ENCODE results near the gene APPBP2. TPM values are rescaled to one million over a fixed set of nuclear protein-coding genes. Genes with fewer than 3 reads are reported as not detected.

Gene APPBP2
- total and polyA plus RNA-seq, 2 experiments from 2014 or later, result 22.9 to 30.9 TPM

DNA sequence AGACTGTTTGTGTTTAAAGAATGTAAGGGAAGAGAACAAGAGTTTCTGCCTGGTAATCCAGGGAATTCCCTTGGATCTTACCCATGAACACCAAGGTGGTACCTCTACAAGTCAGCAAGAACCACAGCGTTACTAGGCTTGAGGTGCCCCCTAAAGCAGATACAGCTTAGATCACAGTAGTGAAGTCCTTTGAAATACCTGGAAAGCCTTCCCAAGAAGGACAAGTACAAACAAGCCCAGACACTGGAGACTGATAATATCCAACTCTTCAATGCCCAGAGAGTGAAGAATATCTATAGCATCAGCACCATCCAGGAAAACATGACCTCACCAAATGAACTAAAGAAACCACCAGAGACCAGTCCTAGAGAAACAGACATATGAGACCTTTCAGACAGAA, 3.8 kb upstream of the APPBP2 start:
- Histone ChIP-seq H3K9me3 (ENCODE audit: low read depth) (no peaks in the 10 kb centered on the region), H3K27me3 (no peaks in the 10 kb centered on the region), H3K27ac (no peak overlapping the region), H3K4me1 (ENCODE audit: low read depth) (no peaks in the 10 kb centered on the region), H3K36me3 (no peaks in the 10 kb centered on the region), H3K4me3 (no peak overlapping the region)
- DNase-seq (ENCODE audit: low read depth in 1 of 2, low spot score in 1 of 2), result no peak
- TF ChIP-seq, protein P1, sequence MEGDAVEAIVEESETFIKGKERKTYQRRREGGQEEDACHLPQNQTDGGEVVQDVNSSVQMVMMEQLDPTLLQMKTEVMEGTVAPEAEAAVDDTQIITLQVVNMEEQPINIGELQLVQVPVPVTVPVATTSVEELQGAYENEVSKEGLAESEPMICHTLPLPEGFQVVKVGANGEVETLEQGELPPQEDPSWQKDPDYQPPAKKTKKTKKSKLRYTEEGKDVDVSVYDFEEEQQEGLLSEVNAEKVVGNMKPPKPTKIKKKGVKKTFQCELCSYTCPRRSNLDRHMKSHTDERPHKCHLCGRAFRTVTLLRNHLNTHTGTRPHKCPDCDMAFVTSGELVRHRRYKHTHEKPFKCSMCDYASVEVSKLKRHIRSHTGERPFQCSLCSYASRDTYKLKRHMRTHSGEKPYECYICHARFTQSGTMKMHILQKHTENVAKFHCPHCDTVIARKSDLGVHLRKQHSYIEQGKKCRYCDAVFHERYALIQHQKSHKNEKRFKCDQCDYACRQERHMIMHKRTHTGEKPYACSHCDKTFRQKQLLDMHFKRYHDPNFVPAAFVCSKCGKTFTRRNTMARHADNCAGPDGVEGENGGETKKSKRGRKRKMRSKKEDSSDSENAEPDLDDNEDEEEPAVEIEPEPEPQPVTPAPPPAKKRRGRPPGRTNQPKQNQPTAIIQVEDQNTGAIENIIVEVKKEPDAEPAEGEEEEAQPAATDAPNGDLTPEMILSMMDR (IDR thresholded peaks at IDR 0.05; ENCODE audit: low read depth, low read length), result no peak

DNA sequence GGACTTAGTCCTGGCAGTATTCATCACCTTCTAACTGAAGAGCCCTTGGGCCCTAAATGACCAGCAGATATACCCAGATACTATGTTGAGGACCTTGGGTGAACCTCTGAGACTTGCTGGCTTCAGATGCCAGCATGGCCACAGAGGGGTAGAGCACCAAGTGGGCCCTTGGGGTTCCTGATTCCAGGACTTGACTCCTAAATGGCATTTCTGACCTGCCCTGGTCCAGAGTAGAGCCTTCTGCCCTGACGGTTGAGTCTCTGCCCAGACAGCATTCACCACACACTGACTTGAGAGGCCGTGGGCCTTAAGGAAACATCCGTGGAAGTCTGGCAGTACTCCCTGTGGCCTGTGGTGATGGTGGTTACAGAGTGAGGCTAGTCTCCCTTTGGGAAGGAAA, 2.8 kb upstream of the APPBP2 start:
- Histone ChIP-seq H3K4me3 (no peak overlapping the region), H3K27me3 (no peaks in the 10 kb centered on the region), H3K36me3 (no peaks in the 10 kb centered on the region), H3K27ac (no peak overlapping the region), H3K4me1 (ENCODE audit: low read depth) (peaks cover 2% of the 10 kb centered on the region), H3K9me3 (ENCODE audit: low read depth) (no peaks in the 10 kb centered on the region)
- no peak for DNase-seq (ENCODE audit: low read depth in 1 of 2, low spot score in 1 of 2)
- TF ChIP-seq, protein P1 (IDR thresholded peaks at IDR 0.05; ENCODE audit: low read depth, low read length), result no peak

DNA sequence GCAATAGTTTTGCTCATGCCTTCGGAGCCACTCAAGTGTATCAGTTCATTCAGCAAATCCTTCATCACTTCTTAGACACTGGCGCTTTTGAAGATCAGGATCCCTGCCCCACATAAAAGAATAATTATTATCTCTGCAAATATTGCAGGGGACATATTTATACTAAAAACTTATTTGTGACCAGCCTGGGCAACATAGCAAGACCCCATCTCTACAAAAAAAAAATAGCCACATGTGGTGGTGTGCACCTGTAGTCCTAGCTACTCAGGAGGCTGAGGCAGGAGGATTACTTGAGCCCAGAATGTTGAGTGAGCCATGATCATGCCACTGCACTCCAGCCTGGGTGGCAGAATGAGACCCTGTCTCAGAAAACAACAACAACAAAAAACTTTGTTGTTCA, 1.7 kb upstream of the APPBP2 start:
- no peak overlapping the region for H3K4me3 ChIP-seq
- H3K9me3 ChIP-seq (ENCODE audit: low read depth), result no peaks in the 10 kb centered on the region
- no peaks in the 10 kb centered on the region for H3K27me3 ChIP-seq
- peaks cover 10% of the 10 kb centered on the region for H3K4me1 ChIP-seq (ENCODE audit: low read depth)
- TF ChIP-seq, protein P1 (IDR thresholded peaks at IDR 0.05; ENCODE audit: low read depth, low read length), result no peak
- no peaks in the 10 kb centered on the region for H3K36me3 ChIP-seq
- H3K27ac ChIP-seq, result no peak overlapping the region
- no peak for DNase-seq (ENCODE audit: low read depth in 1 of 2, low spot score in 1 of 2)

DNA sequence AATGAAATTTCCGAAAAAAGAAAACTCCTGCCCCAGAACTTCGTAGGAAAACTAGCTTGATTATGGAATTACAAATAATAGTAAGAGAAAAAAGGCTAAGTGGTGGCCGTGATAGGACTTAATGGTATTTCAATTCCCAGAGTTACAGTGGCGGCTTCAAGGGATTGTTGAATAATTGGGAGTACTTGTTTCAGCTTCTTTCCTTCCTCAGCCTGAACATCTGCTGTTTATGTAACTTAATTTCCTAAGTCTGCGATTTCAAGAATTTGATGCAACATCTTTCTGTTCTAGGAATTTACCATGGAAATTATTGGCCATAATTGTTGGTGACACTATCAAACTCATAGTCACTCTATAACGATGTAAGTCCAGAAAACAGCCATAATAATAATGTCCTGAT, 684 bp upstream of the APPBP2 start:
- TF ChIP-seq, protein P1 (IDR thresholded peaks at IDR 0.05; ENCODE audit: low read depth, low read length), result no peak
- Histone ChIP-seq H3K27ac (peak overlapping the region; percentile 99), H3K9me3 (ENCODE audit: low read depth) (no peaks in the 10 kb centered on the region)

DNA sequence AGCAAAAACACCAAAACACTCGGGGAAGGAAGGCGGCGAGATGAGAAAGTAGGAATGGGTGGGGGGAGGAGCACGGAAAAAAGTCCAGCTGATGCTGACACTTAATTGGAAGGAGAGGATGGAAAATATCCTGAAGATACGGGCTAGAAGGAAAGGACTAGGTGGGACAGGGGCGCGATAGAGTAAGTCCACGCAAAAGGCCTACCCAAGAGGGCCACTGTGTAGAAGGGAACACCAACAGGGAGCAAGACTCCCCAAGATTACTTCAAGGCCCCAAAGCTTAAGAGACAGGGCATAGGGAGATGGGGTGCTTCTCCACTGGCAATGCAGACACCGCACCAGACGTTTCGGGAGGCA, 736 bp downstream of the APPBP2 start:
- H3K27me3 ChIP-seq, result no peaks in the 10 kb centered on the region
- no peaks in the 10 kb centered on the region for H3K36me3 ChIP-seq
- no peaks in the 10 kb centered on the region for H3K9me3 ChIP-seq (ENCODE audit: low read depth)
- peak overlapping the region; percentile 99 for H3K27ac ChIP-seq
- H3K4me1 ChIP-seq (ENCODE audit: low read depth), result peaks cover 10% of the 10 kb centered on the region
- peak; percentile 23 to 38 for DNase-seq (ENCODE audit: low read depth in 1 of 2, low spot score in 1 of 2)
- peak overlapping the region; percentile 83 for H3K4me3 ChIP-seq
- TF ChIP-seq, protein P1 (IDR thresholded peaks at IDR 0.05; ENCODE audit: low read depth, low read length), result no peak

More for the DNA sequence above, 684 bp upstream of the APPBP2 start:
- DNase-seq (ENCODE audit: low read depth in 1 of 2, low spot score in 1 of 2), result peak in 1 of 2 donors; percentile 44
- no peaks in the 10 kb centered on the region for H3K27me3 ChIP-seq
- peak overlapping the region; percentile 83 for H3K4me3 ChIP-seq
- H3K4me1 ChIP-seq (ENCODE audit: low read depth), result peaks cover 10% of the 10 kb centered on the region
- H3K36me3 ChIP-seq, result no peaks in the 10 kb centered on the region

All from cardiac muscle cell (in vitro differentiated cells and primary cell).